Keratinocyte (primary cell): Measurements from ENCODE around the gene MAL.

Source experiments
- CTCF ChIP-seq, 3 experiments: IDR thresholded peaks in 1 of 3; conservative IDR thresholded peaks in 1 of 3; optimal IDR thresholded peaks in 1 of 3; 2 replicates in 2 of 3; 3 replicates in 1 of 3; pipeline versions ENCODE3 to v1.5.1; 2011; ENCODE audit warnings: low read length in 3 of 3, mild to moderate bottlenecking in 3 of 3, moderate library complexity in 2 of 3, control low read depth in 1 of 3, inconsistent platforms in 1 of 3; ENCODE audit not compliant: insufficient read depth in 2 of 3; ENCODE audit errors: extremely low read depth in 1 of 3
- EZH2 ChIP-seq: IDR thresholded peaks from one replicate; pipeline ENCODE4 v1.6.1; 2012; ENCODE audit warnings: inconsistent platforms, mild to moderate bottlenecking, low read length, moderate library complexity

GRCh38 chr2:95010718-95011117 is 14.8 kb upstream of the MAL start:
- TF ChIP-seq CTCF (optimal IDR thresholded peaks at IDR 0.05 in 1 of 3, IDR thresholded peaks at IDR 0.05 in 1 of 3, conservative IDR thresholded peaks at IDR 0.05 in 1 of 3; ENCODE audit: extremely low read depth in 1 of 3, insufficient read depth in 2 of 3, low read length in 3 of 3) = no peak
- TF ChIP-seq EZH2 = no peak
